WI38 (cell line): Measurements from ENCODE around the gene POLR3H.

Experiments used
- H3K4me3 ChIP-seq: 2 replicates; pipeline ENCODE4 v1.5.1; 2011; ENCODE audit warnings: low read depth, mild to moderate bottlenecking, control low read depth, low read length
- TF ChIP-seq, protein P1 (sequence below): IDR thresholded peaks from 2 replicates; pipeline ENCODE4 v1.5.1; 2012; ENCODE audit warnings: low read depth, mild to moderate bottlenecking, control low read depth, low read length

POLR3H gene

DNA sequence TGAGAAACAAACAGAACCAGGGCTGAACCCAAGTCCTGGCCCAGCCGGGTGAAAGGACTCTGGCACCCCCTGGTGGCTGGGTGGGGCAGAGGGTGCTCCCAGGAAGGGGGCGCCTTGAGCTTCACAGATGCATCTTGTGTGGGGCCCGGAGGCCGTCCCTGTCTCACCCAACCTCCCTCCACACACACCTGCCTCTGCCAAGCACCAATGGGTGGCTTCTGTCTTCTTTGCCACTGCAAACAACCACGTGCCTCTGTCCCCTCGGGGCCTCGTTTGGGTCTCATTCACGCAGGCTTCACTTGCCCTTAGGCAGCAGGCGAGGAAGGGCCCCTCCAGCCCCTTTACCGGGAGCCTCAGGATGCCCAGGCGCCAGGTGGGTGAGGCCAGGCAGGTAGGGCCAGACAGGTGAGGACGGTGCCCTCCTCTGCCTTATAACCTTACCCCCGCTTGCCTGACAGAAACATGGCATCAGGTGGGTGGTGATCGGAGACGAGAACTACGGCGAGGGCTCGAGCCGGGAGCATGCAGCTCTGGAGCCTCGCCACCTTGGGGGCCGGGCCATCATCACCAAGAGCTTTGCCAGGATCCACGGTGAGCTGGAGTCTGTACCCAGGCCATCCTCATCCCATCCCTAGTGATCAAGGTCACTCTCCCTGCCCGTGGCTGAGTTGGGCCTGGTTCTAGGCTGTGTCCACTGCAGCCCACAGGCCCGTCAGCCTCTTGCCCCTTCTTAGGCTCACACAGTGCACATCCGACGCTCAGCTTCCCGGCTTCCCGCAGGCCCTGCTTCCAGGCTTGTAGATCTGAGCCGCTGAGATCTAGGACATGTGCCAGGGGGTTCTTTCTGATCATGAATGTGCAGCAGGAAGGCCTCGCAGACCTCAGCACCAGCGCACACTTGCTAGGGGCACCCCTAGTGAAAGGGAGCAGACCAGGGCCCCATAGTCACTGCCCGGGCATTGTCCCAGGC lies 17.2 kb downstream of the POLR3H start:
- TF ChIP-seq, protein P1, sequence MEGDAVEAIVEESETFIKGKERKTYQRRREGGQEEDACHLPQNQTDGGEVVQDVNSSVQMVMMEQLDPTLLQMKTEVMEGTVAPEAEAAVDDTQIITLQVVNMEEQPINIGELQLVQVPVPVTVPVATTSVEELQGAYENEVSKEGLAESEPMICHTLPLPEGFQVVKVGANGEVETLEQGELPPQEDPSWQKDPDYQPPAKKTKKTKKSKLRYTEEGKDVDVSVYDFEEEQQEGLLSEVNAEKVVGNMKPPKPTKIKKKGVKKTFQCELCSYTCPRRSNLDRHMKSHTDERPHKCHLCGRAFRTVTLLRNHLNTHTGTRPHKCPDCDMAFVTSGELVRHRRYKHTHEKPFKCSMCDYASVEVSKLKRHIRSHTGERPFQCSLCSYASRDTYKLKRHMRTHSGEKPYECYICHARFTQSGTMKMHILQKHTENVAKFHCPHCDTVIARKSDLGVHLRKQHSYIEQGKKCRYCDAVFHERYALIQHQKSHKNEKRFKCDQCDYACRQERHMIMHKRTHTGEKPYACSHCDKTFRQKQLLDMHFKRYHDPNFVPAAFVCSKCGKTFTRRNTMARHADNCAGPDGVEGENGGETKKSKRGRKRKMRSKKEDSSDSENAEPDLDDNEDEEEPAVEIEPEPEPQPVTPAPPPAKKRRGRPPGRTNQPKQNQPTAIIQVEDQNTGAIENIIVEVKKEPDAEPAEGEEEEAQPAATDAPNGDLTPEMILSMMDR: peak; percentile 92
- no peak overlapping the region for H3K4me3 ChIP-seq

DNA sequence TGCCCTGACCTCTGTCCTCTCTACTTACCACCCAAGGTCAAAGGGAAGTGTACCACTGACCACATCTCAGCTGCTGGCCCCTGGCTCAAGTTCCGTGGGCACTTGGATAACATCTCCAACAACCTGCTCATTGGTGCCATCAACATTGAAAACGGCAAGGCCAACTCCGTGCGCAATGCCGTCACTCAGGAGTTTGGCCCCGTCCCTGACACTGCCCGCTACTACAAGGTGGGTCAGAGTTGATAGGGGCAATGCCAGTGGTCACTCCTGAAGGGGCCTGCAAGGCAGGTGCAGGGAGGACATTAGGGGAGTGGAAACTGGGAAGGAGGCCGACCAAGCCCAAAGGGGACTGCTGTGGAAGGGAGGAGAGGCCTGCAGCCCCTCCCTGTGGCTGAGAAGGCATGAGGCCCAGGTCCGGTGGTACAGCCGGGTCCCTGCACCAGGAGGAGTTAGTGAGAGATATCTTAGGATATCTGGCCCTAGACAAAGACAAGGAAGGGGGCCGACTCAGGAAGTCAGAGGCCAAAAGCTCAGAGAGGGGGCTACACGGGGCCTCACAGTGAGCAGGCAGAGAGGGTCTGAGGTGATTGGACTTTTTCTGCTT lies 17.9 kb downstream of the POLR3H start:
- H3K4me3 ChIP-seq: no peak overlapping the region
- TF ChIP-seq, protein P1: no peak

DNA sequence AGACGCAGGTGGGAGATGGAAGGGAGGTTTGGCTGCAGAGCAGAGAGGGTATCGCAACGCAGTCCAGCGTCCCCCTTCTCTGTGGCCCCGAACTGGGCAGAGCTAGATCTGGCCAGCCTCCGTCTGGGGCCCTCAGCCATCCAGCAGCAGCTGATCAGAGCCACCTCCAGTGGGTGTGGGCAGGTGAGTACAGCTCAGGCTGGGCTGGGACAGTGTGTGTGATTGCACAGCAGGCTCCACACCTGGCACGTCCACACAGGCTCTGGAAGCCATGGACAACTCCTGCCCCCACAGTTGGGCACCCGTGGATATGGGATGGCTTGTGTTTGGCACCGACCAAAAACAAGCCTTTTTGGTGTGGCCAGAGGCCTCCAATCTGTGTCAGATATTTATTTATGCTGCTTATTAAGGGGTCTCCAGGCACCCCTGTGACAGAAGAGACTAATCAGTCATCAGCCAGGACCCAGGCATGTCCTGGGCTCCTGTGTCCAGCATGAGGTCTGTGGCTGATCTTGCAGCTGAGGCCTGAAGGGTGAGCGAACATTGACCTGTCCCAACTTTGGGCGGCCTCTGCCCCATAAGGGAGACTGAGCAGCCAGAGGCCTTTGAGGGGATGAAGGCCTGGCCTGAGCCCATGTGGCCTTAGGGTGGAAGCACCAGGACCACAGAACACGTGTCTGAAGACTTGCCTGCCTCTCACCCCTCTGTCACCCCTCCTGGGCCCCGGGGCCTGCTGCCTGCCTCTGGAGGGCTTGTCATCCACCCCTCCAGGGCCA lies 18.6 kb downstream of the POLR3H start:
- TF ChIP-seq, protein P1: no peak
- H3K4me3 ChIP-seq: no peak overlapping the region

DNA sequence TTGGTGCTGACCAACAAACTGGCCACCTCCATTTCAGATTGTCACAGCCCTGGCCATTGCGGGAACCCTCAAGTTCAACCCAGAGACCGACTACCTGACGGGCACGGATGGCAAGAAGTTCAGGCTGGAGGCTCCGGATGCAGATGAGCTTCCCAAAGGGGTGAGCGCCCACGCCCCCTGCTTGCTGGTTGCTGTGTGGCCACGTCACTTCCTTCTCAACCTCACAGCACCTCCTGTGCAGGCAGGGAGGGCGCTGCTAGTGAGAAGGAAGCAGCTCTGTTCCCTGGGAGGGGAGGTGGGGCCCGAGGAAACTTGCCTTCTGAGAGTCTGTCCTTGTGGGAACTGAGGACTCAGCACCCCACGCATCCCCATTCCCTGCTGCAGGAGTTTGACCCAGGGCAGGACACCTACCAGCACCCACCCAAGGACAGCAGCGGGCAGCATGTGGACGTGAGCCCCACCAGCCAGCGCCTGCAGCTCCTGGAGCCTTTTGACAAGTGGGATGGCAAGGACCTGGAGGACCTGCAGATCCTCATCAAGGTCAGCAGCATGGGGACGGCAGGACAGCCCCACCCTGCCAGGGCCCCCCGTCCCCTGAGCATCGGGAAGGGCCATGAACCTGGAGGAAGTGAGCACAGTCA lies 19.3 kb downstream of the POLR3H start:
- no peak overlapping the region for H3K4me3 ChIP-seq
- TF ChIP-seq, protein P1: no peak

DNA sequence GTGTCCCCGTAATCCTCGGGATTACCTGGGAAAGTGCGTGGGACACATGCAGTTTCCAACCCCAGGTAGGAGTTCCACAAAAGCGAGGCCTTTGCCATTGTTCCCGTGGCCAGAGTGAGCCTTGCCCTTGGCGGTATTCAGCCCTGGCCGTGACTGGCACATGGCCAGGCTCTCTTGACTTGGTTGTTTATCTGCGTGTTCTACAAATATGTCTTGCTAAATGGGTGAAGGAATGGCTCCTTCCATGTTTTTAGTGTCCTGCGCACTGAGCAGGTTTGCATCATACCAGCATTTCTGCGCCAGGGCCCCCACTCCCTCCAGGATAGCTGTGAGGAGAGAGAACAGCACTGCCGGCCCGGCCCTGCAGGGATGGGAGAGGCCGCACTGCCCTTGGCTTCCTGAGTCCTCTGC lies 20.0 kb downstream of the POLR3H start:
- TF ChIP-seq, protein P1: no peak
- H3K4me3 ChIP-seq: no peak overlapping the region

DNA sequence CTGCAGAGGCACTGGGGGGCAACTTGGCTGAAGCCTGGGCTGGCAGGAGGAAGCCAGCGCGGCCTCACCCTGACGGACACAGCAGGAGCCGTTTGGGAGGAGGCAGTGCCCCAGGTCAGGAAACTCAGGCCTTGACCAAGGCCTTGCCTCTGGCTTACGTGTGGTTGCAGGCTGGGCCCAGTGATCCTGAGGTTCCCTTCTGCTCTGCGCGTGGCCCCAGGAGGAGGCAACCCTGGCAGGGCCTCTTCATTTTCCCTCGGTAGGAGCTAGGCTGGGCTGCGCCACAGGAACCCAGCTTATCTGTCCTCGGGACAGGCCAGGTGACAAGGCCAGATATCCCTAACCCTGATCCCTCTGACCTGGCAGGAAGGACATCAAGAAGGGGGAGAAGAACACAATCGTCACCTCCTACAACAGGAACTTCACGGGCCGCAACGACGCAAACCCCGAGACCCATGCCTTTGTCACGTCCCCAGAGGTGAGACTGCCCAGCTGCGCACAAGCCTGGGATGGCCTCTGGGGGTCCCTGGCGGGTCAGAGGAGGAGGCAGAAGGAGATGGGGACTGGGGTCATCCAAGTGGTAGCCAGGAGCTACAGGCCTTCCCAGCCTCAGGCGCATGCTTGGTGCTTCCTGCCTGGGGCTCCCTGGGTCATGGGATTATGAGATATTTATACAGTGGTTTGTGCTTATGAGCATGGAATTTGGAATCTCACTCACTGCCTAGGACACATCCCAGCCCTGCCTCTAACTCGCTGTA lies 20.6 kb downstream of the POLR3H start:
- TF ChIP-seq, protein P1: no peak
- H3K4me3 ChIP-seq: no peak overlapping the region
